Upper lobe of left lung (tissue), 6 donors: ENCODE measurements around the gene ELK4. TPM values are rescaled to one million over a fixed set of nuclear protein-coding genes. Genes with fewer than 3 reads are reported as not detected.
A peak's percentile ranks its signal among the peaks of the same experiment; 100 is the strongest.

ENCODE experiments used
- ATAC-seq, 2 donors: fragments of 200-7000 bp; cut with Tn5 transposase; one replicate each; pipeline ENCODE4 v1.9.1; 2022; ENCODE audit warnings: mild to moderate bottlenecking in 2 of 2, moderate library complexity in 2 of 2; ENCODE audit not compliant: low FRiP score in 2 of 2
- DNase-seq, 2 donors: peaks; one replicate each; pipeline ENCODE4 v3.0.0-alpha.2; 2019 to 2020
- H3K27ac ChIP-seq, 4 donors: fragments of 200-600 bp; sonication (generic); one replicate each; pipeline ENCODE4 v1.5.1; 2016 to 2019
- H3K27me3 ChIP-seq, 4 donors: fragments of 200-600 bp; sonication (generic); one replicate each; pipeline ENCODE4 v1.5.1; 2017 to 2019
- H3K36me3 ChIP-seq, 4 donors: fragments of 200-600 bp; sonication (generic); one replicate each; pipeline ENCODE4 v1.5.1; 2016 to 2019
- H3K4me1 ChIP-seq, 4 donors: fragments of 200-600 bp; sonication (generic); one replicate each; pipeline ENCODE4 v1.5.1; 2018 to 2019
- H3K4me3 ChIP-seq, 4 donors: fragments of 200-600 bp; sonication (generic); one replicate each; pipeline ENCODE4 v1.5.1; 2017 to 2019; ENCODE audit warnings: mild to moderate bottlenecking in 2 of 4, moderate library complexity in 1 of 4
- H3K9me3 ChIP-seq, 4 donors: fragments of 200-600 bp; sonication (generic); one replicate each; pipeline ENCODE4 v1.5.1; 2018 to 2019
- EP300 ChIP-seq, 4 donors: sonication (generic); formaldehyde crosslinking; IDR thresholded peaks; one replicate each; pipeline ENCODE4 v1.5.1; 2017; ENCODE audit warnings: antibody characterized with exemption in 4 of 4, control low read depth in 2 of 4
- POLR2A ChIP-seq, 4 donors: fragments of 450-650 bp; IDR thresholded peaks; one replicate each; pipeline ENCODE4 v1.5.1; 2016 to 2017; ENCODE audit warnings: antibody characterized with exemption in 4 of 4, mild to moderate bottlenecking in 2 of 4
- POLR2AphosphoS5 ChIP-seq, 2 donors: sonication (generic); formaldehyde crosslinking; IDR thresholded peaks; one replicate each; pipeline ENCODE4 v1.5.1; 2017; ENCODE audit warnings: antibody characterized with exemption in 2 of 2
- WGBS, 2 donors: methylation state at CpG; one replicate each; pipeline ENCODE4 v1.1.5; 2017 to 2018; 5-methylcytosine and 5-hydroxymethylcytosine counted together
- total RNA-seq, 6 donors: library from RNA; depleted of rRNA in 4 of 6; stranded (reverse); fragments of >200 nt in 4 of 6; gene quantifications; one replicate each; pipeline versions ENCODE4 v1.1.0 to v1.2.1, GENCODE V29; 2016 to 2021
- TF ChIP-seq, protein P1 (sequence below), 6 experiments: fragments of 450-650 bp in 4 of 6; fragments of 200-600 bp in 2 of 6; sonication (generic) in 2 of 6; IDR thresholded peaks; one replicate each; pipeline ENCODE4 v1.5.1; 2016 to 2019; ENCODE audit warnings: antibody characterized with exemption in 6 of 6
- donor health status: DM: no; HTN: no; CAD: no; lungs with moderate emphysema.
- donor health status: DM: no; HTN: yes; CAD: no; lungs with severe emphysema.

ELK4 gene
- total RNA-seq, 6 donors from 2014 or later = 15.7 to 65.4 (median 30.2) TPM

DNA sequence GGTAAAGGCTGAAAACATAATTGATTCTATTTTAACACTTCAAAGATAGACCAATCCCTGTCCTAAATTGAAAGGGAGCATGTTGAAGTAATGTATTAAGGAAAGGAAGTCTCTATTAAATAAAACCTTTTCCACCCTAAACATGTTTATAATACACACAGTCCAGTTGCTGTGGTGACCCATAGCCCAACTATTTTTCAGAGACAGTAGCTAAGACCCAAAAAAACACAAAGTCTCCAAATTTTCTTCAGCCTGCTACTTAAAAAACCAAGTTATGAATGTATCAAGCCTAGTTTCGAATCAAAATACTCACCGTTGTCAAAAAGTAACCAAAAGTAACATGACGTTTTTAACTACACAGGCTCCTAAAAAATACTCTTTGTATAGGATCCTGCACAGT is 1.6 kb downstream of the ELK4 start:
- peak overlapping the region in 3 of 4 donors; percentile 92 to 98 (median 96) for H3K27ac ChIP-seq
- DNase-seq (no peak), ATAC-seq (no peak)
- WGBS, 2 donors = 4 to 9% methylated on average over 3 of the region's 3 CpGs
- no peak for TF ChIP-seq POLR2AphosphoS5 (IDR thresholded peaks at IDR 0.05)
- TF ChIP-seq, protein P1, sequence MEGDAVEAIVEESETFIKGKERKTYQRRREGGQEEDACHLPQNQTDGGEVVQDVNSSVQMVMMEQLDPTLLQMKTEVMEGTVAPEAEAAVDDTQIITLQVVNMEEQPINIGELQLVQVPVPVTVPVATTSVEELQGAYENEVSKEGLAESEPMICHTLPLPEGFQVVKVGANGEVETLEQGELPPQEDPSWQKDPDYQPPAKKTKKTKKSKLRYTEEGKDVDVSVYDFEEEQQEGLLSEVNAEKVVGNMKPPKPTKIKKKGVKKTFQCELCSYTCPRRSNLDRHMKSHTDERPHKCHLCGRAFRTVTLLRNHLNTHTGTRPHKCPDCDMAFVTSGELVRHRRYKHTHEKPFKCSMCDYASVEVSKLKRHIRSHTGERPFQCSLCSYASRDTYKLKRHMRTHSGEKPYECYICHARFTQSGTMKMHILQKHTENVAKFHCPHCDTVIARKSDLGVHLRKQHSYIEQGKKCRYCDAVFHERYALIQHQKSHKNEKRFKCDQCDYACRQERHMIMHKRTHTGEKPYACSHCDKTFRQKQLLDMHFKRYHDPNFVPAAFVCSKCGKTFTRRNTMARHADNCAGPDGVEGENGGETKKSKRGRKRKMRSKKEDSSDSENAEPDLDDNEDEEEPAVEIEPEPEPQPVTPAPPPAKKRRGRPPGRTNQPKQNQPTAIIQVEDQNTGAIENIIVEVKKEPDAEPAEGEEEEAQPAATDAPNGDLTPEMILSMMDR (IDR thresholded peaks at IDR 0.05) = no peak
- TF ChIP-seq POLR2A (IDR thresholded peaks at IDR 0.05) = no peak
- no peak for TF ChIP-seq EP300 (IDR thresholded peaks at IDR 0.05)
- peaks cover 23 to 29% (median 26%) of the 10 kb centered on the region in 4 donors for H3K4me1 ChIP-seq
- no peaks in the 10 kb centered on the region for H3K27me3 ChIP-seq
- peak overlapping the region in 3 of 4 donors; percentile 72 to 84 (median 82) for H3K4me3 ChIP-seq
- H3K9me3 ChIP-seq = no peaks in the 10 kb centered on the region
- H3K36me3 ChIP-seq = no peaks in the 10 kb centered on the region

DNA sequence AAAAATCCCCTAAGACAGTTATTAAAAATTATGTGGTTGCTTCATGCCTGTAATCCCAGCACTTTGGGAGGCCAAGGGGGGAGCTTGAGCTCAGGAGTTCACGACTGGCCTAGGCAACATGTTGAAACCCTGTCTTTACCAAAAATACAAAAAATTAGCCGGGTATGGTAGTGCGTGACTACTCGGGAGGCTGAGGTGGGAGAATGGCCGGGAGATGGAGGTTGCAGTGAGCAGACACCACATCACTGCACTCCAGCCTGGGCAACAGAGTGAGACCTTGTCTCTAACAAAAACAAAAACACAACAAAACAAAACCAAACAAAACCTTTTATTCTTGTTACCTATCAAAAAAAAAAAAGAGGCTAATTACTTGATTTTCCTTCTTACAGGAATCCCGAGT is 2.1 kb downstream of the ELK4 start:
- no peak overlapping the region for H3K27ac ChIP-seq
- no peaks in the 10 kb centered on the region for H3K27me3 ChIP-seq
- WGBS, 2 donors = 73 to 76% methylated on average over 6 of the region's 6 CpGs
- H3K9me3 ChIP-seq = no peaks in the 10 kb centered on the region
- DNase-seq (no peak), ATAC-seq (no peak)
- peak overlapping the region in 1 of 4 donors; percentile 72 for H3K4me3 ChIP-seq
- peaks cover 23 to 29% (median 26%) of the 10 kb centered on the region in 4 donors for H3K4me1 ChIP-seq
- TF ChIP-seq, protein P1 (IDR thresholded peaks at IDR 0.05) = no peak
- no peak for TF ChIP-seq POLR2AphosphoS5 (IDR thresholded peaks at IDR 0.05)
- no peak for TF ChIP-seq EP300 (IDR thresholded peaks at IDR 0.05)
- no peak for TF ChIP-seq POLR2A (IDR thresholded peaks at IDR 0.05)
- H3K36me3 ChIP-seq = no peaks in the 10 kb centered on the region

DNA sequence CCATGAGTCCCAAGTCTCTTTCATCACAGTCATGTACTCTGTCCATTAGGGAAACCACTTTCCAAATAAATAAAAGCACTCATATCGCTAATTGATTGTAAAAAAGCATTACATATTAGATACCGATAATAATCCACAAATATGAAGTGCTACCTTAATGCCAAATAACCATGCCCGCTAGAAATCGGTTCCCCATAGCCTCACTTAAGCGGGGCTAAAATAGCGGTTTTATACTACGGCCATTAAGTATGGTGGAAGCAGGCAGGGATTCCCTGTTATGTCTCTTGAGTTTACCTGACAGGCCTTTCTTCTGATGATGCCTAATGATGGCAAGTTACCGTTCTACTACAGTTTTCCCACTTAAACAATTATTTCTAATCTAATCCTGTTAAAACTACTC is 3.9 kb downstream of the ELK4 start:
- no peak overlapping the region for H3K27ac ChIP-seq
- TF ChIP-seq EP300 (IDR thresholded peaks at IDR 0.05) (no peak), POLR2A (IDR thresholded peaks at IDR 0.05) (no peak), POLR2AphosphoS5 (IDR thresholded peaks at IDR 0.05) (no peak)
- TF ChIP-seq, protein P1 (IDR thresholded peaks at IDR 0.05) = no peak
- ATAC-seq (no peak), DNase-seq (no peak)
- no peak overlapping the region for H3K4me3 ChIP-seq
- H3K27me3 ChIP-seq = no peaks in the 10 kb centered on the region
- WGBS, 2 donors = 90 to 91% methylated on average over 8 of the region's 8 CpGs
- H3K36me3 ChIP-seq = peaks cover 0 to 7% (median 6%) of the 10 kb centered on the region in 4 donors
- no peaks in the 10 kb centered on the region for H3K9me3 ChIP-seq
- peaks cover 23 to 29% (median 25%) of the 10 kb centered on the region in 4 donors for H3K4me1 ChIP-seq

DNA sequence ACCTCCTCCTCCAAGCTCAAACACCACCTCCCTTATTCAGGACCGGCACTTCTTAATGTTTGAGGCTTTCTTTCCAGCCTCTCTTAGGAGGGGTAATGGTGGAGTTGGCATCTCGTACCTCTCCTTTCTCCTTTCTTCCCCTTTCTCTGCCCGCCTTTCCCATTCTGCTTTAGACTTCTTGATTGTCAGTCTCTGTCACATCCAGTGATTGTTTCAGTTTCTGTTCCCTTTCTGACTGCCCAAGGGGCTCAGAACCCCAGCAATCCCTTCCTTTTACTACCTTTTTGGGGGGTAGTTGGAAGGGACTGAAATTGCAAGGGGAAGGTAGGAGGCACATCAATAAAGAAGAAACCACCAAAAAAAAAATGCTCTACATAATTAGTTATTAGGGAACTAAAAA is 5.6 kb downstream of the ELK4 start:
- Histone ChIP-seq H3K9me3 (no peaks in the 10 kb centered on the region), H3K4me3 (no peak overlapping the region), H3K27ac (no peak overlapping the region), H3K27me3 (no peaks in the 10 kb centered on the region), H3K36me3 (peaks cover 0 to 25% (median 17%) of the 10 kb centered on the region in 4 donors), H3K4me1 (peaks cover 15 to 23% (median 20%) of the 10 kb centered on the region in 4 donors)
- ATAC-seq (peak in 1 of 2 donors; percentile 34), DNase-seq (no peak)
- 74 to 82% methylated on average over 3 of the region's 3 CpGs for WGBS, 2 donors
- TF ChIP-seq POLR2AphosphoS5 (IDR thresholded peaks at IDR 0.05) (no peak), POLR2A (IDR thresholded peaks at IDR 0.05) (no peak), EP300 (IDR thresholded peaks at IDR 0.05) (no peak)
- TF ChIP-seq, protein P1 (IDR thresholded peaks at IDR 0.05) = no peak

DNA sequence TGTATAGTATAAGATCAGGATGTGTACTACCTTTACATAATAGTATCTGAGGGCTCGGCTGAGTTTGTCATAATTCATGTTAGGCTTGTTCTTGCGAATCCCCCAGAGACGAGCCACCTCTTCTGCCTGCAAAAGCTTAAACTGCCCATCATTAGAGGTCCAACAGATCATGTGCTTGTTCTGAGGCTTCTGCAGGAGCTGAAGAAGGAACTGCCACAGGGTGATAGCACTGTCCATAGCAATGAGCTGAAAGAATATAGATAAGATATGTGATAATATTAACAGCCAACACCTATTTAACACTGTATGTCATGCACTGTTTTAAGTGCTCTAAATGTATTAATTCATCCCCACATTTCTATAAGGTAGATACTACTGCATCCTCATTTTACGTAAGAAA is 8.2 kb downstream of the ELK4 start:
- DNase-seq = no peak
- ATAC-seq = no peak
- H3K9me3 ChIP-seq = no peaks in the 10 kb centered on the region
- H3K36me3 ChIP-seq = peaks cover 6 to 50% (median 31%) of the 10 kb centered on the region in 4 donors
- H3K27ac ChIP-seq = no peak overlapping the region
- H3K27me3 ChIP-seq = no peaks in the 10 kb centered on the region
- whole genome bisulfite sequencing, 2 donors = 90 to 94% methylated on average over 4 of the region's 4 CpGs
- H3K4me1 ChIP-seq = peaks cover 0 to 7% (median 3%) of the 10 kb centered on the region in 4 donors
- H3K4me3 ChIP-seq = no peak overlapping the region
- TF ChIP-seq, protein P1 (IDR thresholded peaks at IDR 0.05) = no peak
- TF ChIP-seq EP300 (IDR thresholded peaks at IDR 0.05) (no peak), POLR2AphosphoS5 (IDR thresholded peaks at IDR 0.05) (no peak), POLR2A (IDR thresholded peaks at IDR 0.05) (no peak)
